HG02943 (cell line): Measurements from ENCODE around the gene PICK1.
"Not testable (repeated sequence)": the region's sequence is repeated elsewhere in the genome, so short reads cannot be mapped to it uniquely, and the experiment has no call there.

Experiments used
- ATAC-seq: cut with Tn5 transposase; IDR thresholded peaks from one replicate; pipeline ENCODE4 v1.9.1; 2021; ENCODE audit warnings: mild to moderate bottlenecking, low read depth, moderate library complexity; ENCODE audit not compliant: unreplicated experiment

PICK1 gene

DNA sequence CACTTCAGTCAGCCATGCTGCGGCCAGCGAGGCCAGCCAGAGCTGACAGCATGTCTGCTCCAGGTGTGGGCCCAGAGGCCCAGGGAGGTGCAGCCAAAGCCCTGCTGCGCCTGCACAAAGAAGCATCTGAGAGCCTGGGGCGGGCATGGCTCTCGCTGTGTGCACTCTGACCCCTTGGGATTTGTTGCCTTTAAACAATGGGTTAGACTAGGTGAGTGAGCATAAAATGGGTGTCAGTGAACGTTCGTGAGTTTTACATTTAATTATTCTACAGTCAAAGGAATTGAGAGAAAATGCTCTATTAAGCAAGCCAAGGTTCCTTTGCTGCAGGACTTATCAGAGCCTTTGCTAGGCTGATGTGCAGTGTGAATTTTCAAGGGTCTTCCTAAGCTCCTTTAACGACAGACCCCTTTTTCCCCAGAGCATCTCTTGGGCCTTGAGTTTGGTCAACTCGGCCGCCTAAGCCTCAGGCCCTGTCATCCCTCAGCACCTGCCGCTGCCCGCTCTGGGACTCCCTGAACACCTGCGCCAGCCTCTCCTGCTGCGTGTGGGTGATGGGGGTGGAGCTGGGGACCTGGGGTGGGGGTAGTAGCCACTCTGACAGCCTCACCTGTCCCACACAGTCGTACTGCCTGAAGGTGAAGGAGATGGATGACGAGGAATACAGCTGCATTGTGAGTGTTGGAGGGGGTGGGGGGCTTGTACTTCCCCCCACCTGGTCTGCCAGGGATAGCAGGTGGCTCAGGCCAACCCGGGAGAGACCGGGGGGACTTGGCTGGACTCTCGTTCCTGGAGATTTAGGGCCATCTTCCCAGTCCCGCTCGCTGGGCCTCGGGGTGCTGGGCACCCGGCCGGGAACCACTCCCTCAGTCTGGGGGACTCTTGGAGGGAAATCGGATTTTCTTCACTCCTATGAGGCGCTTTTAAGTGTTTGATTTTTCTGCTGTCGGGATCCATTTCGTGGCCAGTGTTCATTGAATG, 16.2 kb downstream of the PICK1 start:
- no peak for ATAC-seq

- no peak for ATAC-seq
Measured at GRCh38 chr22:38074181-38075104, 17.2 kb downstream of the PICK1 start.

DNA sequence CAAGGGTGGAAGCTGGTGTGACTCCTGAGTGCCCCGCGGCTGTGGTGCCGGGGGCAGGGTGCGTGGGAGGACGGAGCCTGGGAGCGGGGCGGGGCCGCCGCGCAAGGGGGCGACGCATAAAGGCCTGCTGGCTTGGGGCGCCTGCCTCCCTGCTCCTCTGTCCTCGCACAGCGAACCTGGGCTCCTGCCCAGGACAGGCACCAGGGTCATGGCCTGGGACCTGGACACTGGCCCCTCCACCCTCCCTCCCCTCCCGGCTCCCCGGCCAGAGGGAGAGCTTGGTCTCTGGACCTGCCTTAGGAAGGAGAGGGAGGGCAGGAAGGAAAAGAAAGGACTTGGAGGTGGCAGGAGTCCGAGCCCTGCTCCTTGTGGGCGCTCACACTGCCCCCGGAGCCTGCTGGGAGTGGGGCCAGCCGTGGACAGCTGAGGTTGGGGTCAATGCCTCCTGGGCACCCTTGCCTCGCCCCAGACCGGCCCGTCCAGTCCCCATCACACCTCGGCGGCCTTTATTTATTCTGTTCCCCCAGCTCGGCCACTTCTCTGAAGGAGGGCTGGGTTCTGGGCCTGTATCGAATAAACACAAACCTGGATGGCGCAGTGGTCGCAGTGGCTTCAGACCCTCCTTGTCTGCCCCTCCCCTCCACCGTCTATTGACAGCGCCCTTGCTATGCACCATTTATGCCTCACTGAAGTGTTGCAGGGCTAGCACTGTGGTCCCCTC, 18.1 kb downstream of the PICK1 start:
- ATAC-seq, result no peak

- ATAC-seq, result no peak
Measured at GRCh38 chr22:38075961-38076360, 18.8 kb downstream of the PICK1 start.

GRCh38 chr22:38077096-38077495, 19.9 kb downstream of the PICK1 start:
- no peak for ATAC-seq

DNA sequence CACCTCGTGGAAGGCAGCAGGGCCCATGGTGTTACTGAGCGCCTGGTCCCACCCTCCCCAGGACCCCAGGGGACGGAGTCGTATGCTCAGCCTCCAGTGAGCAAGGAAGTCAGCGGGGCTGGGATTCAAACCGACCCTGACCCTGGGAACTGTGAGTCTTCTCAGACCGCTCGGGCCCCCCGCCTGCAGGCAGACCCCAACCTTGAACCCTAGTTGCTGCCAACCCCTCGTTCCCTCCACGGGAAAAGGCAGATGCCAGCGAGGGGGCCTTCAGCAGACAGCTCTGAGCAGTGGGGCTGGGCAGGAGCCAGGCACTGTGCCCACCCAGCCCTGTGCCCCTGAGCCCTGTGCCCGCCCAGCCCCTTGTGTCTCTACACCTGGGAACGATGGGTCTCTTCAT, 20.4 kb downstream of the PICK1 start:
- ATAC-seq, result no peak

DNA sequence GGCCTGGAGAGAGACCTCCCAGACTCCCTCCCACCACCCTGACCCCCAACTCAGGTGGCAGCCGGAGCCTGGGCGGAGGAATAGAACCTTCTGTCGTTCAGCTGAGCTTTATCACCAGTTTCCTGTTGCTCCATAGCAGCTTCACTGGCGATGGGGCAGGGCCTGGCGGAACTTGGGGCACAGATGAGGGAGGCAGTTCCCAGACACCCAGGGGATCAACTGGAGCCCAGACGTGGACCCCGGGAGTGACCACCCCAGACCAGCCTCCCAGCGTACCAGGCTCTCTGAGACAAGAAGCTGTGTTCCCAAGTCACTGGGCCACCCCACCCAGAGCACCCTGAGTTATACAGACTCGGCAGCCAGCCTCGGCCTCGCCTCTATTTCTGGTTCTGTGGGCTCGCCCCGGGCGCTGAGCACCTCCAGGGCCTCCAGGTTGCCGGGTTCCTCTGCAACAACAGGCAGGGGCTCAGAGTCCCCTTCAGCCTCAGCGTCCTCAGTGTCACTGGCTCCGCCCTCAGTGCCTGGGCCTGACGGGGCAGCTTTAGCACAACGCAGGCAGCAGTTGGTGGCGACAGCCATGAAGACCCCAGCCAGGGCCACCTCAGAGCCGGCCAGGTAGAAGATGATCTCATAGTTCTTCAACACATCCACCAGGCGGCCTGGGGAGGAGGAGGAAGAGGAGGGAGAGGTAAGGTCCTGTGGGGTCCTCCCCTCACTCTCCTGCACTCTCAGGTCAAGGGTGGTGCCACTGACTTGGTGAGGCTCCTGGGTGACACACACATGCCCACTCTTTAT, 21.0 kb downstream of the PICK1 start:
- ATAC-seq, result no peak

GRCh38 chr22:38079208-38079607, 22.0 kb downstream of the PICK1 start:
- ATAC-seq, result not testable (repeated sequence)

DNA sequence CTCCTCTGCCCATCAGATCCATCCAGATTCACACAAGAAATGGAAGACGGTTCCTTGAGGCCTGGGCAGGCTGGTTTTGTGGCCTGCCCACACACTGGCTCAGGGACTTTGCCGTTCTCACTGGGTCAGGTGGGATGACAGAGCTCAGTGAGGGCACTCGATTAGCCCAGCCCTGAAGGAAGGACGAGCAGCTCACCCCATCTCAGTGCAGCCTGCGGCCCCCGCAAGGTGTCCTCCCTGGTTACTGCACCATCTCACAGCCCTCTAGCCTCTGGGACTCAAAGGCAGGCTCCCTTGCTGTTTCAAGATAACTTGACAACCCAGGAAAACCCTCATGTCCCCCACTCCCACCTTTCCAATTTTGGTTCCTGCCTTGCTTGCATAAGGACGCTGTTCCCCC, 22.6 kb downstream of the PICK1 start:
- ATAC-seq, result no peak

GRCh38 chr22:38080474-38080849, 23.3 kb downstream of the PICK1 start:
- ATAC-seq, result no peak

GRCh38 chr22:38080850-38081635, 23.8 kb downstream of the PICK1 start:
- ATAC-seq, result no peak

DNA sequence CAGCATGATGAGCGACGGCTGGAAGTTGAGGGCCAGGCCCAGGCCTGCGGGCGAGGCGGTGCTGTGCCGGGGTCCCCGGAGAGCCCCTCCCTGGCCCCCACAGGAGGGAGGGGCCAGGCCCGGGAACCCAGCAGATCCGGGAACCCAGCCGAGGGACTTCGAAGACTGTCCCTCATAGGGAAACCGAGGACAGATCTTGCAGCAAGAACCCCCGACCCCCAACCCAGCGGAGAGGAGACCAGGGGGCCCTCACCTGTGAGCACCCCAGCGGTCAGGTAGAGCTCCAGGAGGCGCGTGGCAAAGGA, 24.4 kb downstream of the PICK1 start:
- ATAC-seq, result no peak

- no peak for ATAC-seq
Measured at GRCh38 chr22:38081941-38082828, 25.0 kb downstream of the PICK1 start.

DNA sequence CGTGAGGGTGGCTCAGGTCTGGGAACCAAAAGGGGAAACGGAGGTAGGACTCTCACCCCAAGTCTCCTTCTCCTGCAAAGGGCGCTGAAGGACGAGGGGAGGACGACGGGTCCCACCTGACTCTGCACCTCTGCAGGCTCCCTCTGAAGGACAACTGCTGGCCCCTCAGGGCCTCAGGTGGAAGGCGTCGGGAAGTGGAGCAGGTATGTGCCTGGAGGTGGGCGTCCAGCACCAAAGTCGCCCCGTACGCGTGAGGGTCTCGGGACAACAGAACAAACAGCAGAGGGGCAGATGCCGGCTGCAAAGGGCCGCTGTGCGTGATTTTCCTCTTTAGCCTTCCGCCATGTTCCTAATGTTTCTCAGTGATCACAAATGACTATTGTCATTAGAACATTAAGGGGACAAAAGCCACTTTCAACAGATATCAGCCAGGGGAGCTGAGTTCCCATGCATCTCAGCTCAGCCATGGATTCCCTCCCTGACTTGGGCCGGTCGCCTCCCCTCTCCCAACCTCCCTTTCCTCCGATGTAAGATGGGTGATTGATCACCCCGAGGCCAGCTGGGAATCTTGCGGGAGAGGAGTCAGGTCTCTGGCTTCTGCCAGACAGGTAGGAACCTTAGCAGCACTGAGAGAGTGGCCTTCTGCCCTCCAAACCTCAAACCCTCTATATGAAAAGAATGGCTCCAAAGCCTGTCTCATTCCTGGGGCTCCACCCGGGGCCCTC, 25.9 kb downstream of the PICK1 start:
- ATAC-seq, result no peak

DNA sequence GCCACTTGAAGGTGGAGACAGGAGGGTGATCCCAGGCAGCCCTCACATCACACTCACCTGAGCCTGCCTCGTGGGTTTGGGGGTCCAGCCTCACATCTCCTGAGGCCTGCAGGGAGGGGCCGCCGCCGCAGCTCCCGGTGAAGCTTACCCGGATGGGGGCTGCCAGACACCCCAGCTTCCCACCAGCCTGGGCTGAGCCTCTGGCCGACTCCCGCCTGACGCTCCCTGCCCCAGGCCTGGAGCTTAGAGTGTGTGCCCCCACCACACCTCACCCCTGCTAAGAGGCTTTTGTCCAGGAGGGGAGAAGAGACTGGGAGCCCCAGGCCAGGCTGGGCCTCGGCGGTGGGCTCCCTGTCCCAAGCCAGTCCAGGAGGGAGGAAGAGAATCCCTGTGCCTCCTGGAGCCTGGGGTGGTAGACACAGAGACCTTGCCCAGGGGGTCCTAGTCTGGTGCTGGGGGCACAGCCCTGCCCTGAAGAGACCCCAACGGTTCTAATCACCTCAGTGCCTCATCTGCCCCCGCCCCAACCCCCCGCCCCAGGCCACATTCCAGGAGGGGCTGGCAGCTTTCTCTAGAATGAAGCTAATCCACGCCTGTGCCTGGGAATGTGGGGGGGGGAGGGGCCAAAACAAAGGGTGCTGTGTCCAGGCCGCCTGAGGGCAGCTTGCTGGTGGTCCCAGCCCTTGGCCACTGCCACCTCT, 26.9 kb downstream of the PICK1 start, which contains the start of gene SLC16A8:
TSS of gene SLC16A8 (minus strand) at position 254 of the 701 bp plus-strand sequence. CDS start 1,311 bp downstream, outside the sequence.
- no peak for ATAC-seq

DNA sequence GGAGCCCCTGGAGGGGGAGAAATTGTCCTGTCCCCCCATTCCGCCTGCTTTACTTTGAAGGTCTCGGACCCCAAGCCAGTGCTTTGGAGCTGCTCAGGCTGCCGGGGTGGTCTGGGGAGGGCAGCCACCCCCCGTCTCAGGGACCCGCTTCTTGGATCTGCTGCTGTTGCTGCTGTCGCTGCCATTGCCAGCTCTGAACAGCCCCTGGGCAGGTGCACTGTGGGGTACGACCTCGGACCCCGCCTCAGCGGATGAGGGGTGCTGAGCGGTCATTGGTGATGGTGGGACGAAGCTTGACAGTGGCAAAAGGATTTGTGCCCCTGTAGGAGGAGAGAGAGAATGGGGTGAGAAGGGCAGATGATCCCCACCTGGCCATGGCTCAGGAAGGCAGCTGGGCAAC, 27.9 kb downstream of the PICK1 start:
- ATAC-seq, result no peak

DNA sequence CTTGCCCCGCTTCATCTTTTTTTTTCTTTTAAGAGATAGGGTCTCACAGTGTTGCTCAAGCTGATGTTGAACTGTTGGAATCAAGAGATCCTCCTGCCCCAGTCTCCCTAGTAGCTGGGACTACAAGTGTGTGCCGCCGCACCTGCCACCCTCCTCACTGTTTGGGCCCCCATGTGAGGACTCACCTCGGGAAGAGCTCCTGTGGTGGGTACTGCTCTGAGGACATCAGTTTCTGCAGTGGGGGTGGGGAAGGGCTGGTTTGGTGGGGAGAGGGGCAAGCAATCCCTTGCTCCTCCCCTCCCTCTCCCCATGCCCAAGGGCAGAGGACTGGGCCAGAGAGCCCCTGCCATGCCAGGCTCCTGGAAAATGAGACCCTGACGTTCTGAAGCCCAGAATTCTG, 28.3 kb downstream of the PICK1 start:
- ATAC-seq, result no peak
